CD4-positive, alpha-beta T cell treated with Interleukin-1 beta for 1 hour (primary cell): ENCODE measurements around the gene ETV5.

Experiments used
- DNase-seq, 2 donors: peaks; one replicate each; pipeline ENCODE4 v3.0.0-alpha.2; 2020 to 2022

ETV5 gene

DNA sequence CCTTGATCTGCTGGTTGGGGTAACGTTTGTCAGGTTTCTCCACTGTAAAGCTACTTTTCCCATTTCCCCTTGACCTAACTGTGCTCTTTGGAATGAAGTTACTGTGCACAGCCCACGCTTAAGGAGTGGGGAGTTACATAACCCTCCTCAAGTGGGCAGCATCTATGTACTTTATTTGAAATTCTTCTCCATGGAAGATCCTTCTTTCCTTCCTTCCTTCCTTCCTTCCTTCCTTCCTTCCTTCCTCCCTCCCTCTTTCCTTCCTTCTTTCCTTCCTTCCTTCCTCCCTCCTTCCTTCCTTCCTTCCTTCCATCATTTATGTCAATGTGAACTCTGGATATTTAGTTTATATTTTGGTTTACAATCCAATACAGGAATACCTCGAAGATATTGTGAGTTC is 94.0 kb downstream of the ETV5 start:
- no peak for DNase-seq

DNA sequence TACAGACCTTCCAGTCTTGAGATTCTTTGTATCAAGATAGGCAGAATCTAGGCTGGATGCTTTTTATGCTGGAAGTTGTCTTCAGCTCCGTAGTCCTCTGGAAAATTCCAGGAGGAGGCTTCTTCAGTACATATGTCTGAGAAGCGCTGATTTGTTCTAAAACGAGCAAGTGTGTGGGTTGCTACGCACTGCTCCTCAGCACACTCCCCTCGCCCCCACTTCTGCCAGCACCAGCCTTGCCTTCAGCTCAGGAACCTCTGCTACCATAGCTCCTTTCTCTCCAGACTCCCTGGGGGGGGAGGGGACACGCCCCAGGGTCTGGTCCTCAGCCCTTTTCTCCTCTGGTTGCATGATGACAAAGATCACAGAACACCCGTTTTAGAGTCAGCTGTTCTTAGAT is 95.6 kb downstream of the ETV5 start:
- DNase-seq = no peak

DNA sequence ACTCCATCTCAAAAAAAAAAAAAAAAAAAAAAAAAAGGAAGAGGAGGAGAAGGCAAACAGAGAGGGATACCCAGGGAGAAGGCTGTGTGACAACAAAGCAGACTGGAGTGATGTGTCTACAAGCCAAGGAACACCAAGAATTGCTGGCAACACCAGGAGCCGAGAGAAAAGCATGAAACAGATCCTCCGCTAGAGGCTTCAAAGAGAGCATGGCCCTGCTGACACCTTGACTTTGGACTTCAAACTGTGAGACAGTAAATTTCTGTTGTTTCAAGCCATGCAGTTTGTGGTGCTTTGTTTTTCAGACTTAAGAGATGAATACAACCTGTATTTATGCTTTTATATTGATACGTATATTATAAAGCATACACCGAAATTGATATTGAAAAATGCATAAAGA is 96.8 kb downstream of the ETV5 start:
- DNase-seq = no peak

DNA sequence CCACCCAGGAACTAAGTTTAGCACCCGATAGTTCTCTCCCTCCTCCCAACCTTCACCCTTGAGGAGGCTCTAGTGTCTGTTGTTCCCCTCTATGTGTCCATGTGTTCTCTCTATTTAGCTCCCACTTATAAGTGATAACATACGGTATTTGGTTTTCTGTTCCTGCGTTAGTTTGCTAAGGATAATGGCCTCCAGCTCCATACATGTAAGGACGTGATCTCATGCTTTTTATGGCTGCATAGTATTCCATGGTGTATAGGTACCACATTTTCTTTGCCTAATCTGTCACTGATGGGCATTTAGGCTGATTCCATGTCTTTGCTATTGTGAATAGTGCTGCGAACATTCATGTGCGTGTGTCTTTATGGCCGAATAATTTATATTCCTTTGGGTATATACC is 104.2 kb downstream of the ETV5 start:
- no peak for DNase-seq

DNA sequence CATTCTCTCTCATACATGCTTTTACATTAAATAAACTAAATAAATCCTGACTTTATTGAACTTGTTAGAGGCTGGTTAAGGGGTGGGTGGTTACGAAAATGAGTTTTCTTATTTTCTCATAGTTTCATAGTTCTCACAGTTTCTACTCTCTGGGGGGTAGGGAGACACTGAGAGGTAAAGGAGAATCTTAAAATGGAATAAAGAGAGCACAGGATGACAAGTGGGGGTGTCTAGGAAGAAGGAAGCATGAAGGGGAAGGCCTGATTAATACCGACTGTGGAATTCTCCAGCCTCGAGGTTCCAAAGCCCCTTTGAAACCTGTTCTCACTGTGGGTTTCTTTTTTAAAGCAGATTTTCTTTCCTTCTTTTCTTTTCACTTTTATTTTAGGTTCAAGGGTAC is 104.7 kb downstream of the ETV5 start:
- no peak for DNase-seq

DNA sequence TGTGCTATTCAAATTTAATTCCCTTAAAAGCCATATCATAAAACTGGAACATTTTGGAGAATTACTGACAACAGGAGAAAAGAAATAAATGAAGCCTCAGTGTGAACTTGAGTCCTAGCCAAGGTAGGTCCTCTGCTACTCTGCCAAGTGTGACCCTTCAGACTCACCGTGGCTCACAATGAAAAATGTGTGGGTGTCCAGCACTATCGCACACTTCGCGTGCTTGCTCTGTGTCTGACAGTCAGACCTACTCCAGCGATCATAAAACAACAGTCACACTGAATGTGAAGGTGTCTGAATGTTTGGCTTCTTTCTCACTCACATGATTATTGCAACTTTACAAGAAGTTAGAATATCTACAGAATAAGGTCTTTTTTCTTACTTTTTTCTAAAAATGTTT is 105.3 kb downstream of the ETV5 start:
- no peak for DNase-seq

DNA sequence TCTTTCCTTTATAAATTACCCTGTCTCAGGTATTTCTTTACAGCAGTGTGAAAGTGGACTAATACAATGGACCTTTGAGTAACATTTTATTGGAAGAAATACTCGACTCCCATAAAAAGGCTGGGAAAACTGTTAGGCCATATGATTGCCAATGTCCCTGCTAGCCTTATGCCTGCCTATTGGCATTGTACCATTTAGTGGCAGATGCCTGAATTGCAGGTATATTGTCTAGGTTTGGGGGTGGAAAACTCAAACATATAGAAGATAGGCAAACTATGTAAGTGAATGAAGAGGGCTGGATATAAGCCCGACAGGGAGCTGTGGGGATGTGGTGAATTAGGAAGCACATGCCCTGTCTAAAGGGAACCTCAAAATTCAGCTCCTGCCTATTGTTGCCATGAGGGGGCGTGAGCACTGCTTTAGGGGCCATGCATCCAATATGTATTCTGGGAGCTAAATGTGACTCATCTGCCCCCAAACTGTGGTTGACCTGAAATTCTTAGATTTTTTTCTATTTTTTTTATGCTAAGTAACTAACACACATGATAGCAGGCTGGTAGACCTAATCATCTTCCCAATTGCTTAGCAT is 105.9 kb downstream of the ETV5 start:
- peak; percentile 1 to 4 for DNase-seq

DNA sequence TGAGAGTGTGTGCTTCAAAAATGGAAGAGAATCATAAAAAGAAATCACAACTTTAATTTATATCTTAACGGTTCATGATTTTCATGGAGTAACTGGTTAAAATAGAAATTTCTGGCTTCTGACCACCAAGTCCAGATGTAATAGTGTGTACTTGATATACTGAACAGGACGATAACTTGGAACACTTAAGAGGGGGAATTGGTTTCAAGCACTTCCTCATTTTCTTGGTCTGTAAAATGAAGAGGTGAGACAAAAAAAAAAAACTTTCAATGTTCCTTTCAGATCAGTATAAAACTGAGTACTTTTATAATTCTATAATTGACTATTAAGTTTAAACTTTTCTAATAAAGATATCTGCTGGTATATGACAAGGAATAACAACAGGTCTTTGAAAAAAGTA is 107.0 kb downstream of the ETV5 start:
- no peak for DNase-seq

DNA sequence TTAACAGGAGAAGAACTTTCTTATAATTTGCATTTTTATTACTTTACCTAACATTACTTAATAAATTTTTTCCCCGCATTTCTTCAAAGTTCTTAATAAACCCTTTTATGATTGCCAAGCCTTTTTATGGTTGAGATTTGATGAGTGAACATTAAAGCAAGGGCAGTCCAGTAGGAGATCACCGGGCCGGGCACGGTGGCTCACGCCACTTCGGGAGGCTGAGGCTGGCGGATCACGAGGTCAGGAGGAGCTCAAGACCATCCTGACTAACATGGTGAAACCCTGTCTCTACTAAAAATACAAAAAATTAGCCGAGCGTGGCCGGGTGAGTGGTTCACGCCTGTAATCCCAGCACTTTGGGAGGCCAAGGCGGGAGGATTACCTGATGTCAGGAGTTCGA is 109.7 kb downstream of the ETV5 start:
- no peak for DNase-seq

DNA sequence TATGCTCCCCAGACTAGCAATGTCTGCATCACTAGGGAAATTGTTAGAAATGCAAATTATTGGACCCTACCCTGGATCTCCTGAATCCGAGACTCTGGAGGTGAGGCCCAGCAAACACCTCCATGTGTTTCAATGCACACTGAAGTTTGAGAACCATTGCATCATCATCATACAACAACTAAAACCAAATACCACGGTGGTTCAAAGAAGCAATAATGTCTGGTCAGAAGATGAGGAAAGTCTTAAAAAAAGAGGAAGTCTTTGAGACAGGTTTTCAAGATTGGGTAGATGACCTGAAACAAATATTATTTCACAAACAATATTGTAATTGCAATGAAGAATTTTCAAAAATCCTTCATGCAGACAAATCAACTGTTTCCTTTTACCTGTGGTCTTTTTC is 110.8 kb downstream of the ETV5 start:
- DNase-seq = no peak

DNA sequence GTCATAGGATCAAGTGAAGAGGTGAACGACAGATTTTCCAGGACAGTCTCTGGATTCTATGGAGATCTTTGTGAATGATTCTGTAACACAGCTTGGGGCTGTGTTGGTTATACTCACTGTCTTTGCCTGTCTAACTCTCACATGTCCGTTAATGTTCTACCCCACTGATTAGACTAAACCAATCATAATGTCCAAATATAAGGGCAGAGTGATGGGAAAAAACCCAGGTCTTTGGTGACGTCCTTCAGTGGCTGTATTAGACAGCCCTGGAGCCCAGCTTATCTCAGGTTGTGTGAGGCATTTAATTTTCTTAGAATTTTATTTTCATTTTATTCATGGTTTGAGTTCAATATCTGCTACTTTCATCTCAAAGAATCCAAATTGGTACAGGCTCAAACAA is 111.8 kb downstream of the ETV5 start:
- DNase-seq = no peak
